Kidney glomerular epithelial cell (primary cell): Measurements from ENCODE around the gene RNF32.
"Not testable (repeated sequence)": the region's sequence is repeated elsewhere in the genome, so short reads cannot be mapped to it uniquely, and the experiment has no call there.

Experiments
- DNase-seq: peaks from one replicate; lab custom pipeline; 2025; lab: John Stamatoyannopoulos, UW

RNF32 gene

GRCh38 chr7:156614434-156615264 is 25.9 kb upstream of the RNF32 start:
- DNase-seq: no peak

DNA sequence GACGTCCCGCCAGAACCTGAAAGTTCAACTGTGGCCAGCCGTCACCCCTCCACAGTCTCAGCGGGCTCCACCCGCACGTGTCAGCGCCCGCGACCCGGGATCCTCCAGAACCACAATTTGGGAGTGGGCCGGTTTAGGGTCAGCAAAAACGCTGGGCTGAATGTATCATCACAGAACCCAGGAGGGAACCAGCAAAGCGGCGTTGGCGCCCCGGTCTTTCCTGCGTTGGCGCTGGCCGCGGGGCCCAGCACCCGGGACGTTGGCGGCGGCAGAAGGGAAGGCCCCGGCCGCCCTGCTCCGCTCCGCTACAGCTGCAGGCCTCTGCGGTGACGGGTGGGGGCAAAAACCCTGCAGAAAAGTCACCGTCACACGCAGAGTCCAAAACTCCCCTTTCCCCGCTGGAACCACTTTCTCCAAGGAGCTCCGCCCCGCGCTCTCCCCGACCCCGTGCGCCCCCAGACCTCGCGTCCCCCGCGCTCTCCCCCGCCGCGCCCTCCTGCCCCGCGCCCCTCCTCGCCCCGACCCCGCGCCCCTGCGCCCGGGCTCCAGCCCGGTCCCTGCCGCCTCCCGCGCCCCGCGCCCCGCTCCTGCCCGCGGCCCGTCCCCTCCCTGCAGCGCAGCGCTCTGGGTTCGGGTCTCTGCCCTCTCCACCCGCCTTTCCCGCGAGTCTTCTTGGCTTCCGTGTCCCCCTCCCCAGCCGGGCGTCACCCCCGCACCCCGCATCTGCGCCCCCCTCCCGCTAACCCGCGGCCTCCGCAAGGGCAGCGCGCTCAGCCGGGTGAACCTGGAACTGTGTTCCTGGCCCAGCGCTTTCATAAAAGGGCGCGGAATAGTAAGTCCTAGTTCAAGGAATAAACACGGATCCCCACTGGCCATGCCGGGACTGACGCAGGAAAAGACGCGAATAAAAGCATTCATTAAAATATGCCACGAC is 24.0 kb upstream of the RNF32 start:
- no peak for DNase-seq

DNA sequence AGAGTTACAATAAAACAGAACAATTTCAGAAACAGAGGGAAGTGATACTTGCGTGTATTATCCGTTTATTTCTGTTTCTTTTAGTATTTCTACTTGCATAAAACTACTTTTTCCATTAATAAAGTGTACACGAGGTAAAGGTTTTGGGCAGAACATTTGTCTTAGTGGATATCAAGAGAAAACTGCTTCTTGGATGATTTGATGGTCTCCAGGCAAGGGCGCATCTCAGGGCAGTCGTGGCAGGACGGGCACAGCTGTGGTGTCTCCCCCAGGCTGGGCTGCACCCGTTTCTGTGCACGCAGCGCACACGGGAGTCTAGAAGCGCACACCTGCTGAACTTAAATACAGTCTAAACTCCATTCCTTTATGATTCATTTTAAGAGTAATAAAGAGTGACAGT is 23.4 kb upstream of the RNF32 start:
- no peak for DNase-seq

- DNase-seq: no peak
Measured at GRCh38 chr7:156618078-156618779, 22.3 kb upstream of the RNF32 start.

DNA sequence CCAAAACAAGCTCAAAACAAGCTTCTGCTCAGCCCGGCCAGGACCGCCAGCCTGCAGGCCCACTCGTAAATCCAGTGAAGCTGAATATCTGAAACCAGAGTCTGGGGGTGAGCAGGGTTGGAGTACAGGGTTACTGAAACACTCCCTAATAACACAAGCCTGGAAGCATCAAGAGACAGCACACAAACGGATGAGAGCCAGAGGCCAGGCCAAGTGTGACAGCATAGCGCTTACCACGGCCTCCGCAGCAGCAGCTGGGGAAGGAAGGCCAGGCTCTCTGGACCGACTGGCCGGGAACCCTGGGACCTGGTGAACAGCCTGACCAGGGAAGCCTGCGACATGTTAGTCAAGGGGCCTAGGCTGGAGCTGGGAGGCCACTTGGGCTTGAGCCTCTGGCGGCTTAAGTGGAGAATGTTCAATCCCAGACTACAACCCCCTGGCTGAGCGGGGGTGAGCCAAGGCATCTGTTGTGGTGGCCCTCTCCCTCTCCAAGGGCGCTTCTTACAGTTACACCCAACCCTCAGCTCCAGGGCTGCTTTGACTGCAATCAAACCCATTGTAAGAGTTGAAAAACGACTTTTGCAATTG is 21.7 kb upstream of the RNF32 start:
- DNase-seq: no peak

DNA sequence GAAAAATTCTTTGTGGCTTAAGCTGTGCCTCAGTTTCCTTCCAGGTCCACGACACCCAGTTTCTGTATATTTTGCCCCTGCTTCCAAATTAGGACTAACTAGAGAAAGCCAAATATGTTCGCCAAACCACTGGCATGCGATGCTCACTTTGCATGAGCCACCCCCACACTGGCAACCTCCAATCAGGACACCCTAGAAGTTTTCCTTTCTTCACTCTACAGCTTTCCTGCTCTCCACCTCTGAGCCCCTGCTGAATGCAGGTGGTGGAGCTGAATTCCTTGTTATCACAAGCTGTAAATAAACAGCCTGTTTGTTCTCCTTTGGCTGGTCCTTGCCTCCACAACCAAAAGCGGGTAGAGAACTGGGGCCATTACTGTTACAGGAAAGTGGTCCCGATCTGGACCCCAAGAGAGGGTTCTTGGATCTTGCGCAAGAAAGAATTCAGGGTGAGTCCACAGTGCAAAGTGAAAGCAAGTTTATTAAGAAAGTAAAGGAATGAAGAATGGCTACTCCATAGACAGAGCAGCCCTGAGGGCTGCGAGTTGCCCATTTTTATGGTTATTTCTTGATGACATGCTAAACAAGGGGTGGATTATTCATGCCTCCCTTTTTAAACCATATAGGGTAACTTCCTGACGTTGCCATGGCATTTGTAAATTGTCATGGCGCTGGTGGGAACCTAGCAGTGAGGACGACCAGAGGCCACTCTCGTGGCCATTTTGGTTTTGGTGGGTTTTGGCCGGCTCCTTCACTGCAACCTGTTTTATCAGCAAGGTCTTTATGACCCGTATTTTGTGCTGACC is 20.9 kb upstream of the RNF32 start:
- DNase-seq: not testable (repeated sequence)

DNA sequence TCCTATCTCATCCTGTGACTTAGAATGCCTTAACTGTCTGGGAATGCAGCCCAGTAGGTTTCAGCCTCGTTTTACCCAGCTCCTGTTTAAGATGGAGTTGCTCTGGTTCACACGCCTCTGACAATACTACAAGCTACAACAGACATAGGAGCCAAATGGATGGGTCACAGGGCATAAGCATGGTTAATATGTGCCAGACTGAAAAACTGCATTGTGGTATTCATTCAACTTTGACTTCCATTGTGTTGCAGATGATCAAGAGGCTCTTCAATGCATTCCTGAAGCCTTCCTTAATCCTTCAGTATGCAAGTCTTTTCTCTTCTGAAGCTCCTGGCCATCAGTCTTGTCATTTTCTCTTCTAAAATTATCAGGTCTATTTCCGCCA is 20.3 kb upstream of the RNF32 start:
- peak; percentile 12 for DNase-seq

DNA sequence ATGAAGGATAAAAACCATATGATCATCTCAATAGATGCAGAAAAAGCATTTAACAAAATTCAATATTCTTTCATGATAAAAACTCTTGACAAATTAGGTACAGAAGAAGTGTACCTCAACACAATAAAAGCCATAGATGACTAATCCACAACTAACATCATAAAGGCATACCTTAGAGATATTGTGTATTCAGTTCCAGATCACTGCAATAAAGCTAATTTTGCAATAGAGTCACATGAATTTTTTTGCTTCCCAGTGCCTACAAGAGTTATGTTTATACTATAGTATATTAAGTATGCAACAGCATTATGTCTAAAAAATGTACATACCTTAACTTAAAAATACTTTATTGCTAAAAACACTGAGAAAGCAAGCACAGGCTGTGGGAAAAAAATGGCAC is 18.9 kb upstream of the RNF32 start:
- DNase-seq: no peak

- DNase-seq: no peak
Measured at GRCh38 chr7:156625580-156625979, 15.0 kb upstream of the RNF32 start.

- DNase-seq: no peak
Measured at GRCh38 chr7:156626220-156626895, 14.2 kb upstream of the RNF32 start.

GRCh38 chr7:156628562-156628961 is 12.0 kb upstream of the RNF32 start:
- no peak for DNase-seq

DNA sequence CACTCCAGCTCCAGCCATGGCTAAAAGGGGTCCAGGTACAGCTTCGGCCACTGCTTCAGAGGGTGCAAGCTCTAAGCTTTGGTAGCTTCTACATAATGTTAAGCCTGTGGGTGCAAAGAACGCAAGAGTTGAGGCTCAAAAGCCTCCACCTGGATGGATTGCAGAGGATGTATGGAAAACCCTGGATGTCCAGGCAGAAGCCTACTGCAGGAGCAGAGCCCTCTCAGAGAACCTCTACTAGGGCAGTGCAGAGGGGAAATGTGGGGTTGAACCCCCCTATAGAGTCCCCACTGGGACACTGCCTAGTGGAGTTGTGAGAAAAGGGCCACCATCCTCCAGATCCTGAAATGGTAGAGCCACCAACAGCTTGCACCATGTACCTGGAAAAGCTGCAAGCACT is 10.7 kb upstream of the RNF32 start:
- no peak for DNase-seq

DNA sequence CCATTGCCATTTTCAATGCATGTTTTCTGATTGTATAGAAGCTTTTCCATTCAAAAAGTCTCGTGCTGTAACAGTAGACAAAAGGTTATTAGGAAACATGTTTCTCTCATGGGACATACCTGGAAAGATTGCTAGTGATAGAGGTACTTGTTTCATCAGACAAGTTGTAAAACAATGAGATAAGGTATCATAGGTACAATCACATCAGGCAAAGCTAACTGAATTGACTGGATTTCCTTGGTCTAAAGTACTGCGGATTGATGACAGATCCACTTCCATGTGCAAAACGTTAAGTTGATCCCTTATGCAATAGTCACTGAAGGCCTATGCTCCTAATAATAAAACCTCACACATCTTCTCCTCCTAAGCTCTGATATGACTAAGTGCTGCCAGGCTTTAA is 6.5 kb upstream of the RNF32 start:
- no peak for DNase-seq

- no peak for DNase-seq
Measured at GRCh38 chr7:156635529-156636385, 4.8 kb upstream of the RNF32 start.

DNA sequence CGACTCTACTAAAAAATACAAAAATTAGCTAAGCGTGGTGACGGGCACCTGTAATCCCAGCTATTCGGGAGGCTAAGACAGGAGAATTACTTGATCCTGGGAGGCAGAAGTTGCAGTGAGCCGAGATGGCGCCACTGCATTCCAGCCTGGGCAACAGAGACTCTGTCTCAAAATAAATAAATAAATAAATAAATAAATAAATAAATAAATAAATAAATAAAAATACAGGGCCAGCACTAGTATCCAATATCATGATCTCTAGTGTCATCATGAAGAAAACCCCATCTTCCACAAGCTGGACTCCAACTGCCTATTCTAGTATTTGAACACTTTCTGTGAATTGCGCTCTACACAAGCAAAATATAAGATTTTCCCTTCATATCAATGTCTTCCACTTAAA is 3.5 kb upstream of the RNF32 start:
- DNase-seq: not testable (repeated sequence)

GRCh38 chr7:156638443-156639077 is 2.0 kb upstream of the RNF32 start:
- no peak for DNase-seq

DNA sequence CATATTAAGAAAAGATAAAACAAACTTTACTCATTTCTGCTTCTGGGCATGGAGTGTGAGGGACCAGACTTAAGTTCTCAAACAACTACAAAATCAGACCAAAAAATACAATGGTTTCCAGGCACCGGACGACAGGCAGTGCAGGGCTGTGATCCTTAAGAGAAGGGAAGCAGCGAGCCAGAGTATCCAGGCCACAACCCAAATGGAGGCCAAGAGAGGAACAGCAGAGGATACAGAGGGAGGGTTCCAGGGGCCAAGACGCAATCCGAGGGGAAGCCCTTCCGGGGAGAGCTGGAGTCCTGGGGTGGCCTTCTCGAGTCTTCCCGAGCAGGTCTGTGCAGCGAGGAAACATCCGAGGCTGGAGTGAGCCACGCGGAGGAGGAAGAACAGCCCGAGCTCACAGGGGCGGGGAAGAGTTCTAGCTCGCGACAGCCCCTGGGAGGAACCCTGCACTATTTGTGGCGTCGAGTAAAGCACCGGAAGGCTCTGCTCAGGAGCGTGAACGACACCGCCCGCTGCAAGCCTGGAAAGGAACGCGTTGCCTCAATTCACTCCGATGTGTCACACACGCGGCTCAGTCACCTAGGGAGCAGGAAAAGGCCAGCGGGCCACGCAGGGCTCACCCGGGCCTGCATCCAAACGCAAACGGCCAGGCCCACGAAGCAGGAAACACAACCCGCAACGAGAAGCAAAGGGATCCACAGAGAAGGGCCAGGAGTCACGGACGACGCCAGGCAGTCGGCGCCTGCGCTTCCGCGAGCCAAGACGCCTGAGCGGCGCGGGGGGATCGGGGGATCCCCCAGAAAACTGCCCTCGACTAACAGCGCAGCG is 933 bp upstream of the RNF32 start:
- DNase-seq: no peak

- DNase-seq: peak; percentile 68
Measured at GRCh38 chr7:156640949-156641485, 443 bp downstream of the RNF32 start.
